MCF 10A (cell line): ENCODE measurements around the gene SYNE1. TPM values are rescaled to one million over a fixed set of nuclear protein-coding genes. Genes with fewer than 3 reads are reported as not detected.

Experiments used
- BruUV-seq: library from RNA; stranded (reverse); fragments of 400-500 nt; replicated peaks from 2 replicates; lab custom pipeline; 2021; lab: Mats Ljungman, UMichigan
- CTCF ChIA-PET: fragments of 300-600 bp; sonication (Branson Sonifier 250); formaldehyde crosslinking; extraction: SDS; loops from one replicate; lab custom pipeline; 2021; ENCODE audit warnings: antibody characterized with exemption, inconsistent platforms; lab: Yijun Ruan, JAX
- POLR2A ChIA-PET: fragments of 300-600, 350-650 bp; sonication (Branson Sonifier 250); formaldehyde crosslinking; extraction: SDS; loops from one replicate; lab custom pipeline; 2020; ENCODE audit warnings: antibody characterized with exemption, inconsistent platforms; lab: Yijun Ruan, JAX
- DNase-seq: peaks from one replicate; pipeline ENCODE4 v3.0.0-alpha.2; 2018; ENCODE audit not compliant: unreplicated experiment
- H3K27ac Mint-ChIP-seq: one replicate; pipeline ENCODE4 v1.8.0; 2022; ENCODE audit warnings: mild to moderate bottlenecking, low read depth, mixed read lengths; ENCODE audit not compliant: unreplicated experiment
- H3K27me3 Mint-ChIP-seq: one replicate; pipeline ENCODE4 v1.8.0; 2022; ENCODE audit warnings: mixed read lengths; ENCODE audit not compliant: insufficient read depth, unreplicated experiment
- H3K36me3 Mint-ChIP-seq: one replicate; pipeline ENCODE4 v1.8.0; 2022; ENCODE audit warnings: mild to moderate bottlenecking, moderate library complexity, mixed read lengths; ENCODE audit not compliant: insufficient read depth, unreplicated experiment
- H3K4me1 Mint-ChIP-seq: one replicate; pipeline ENCODE4 v1.8.0; 2022; ENCODE audit warnings: mixed read lengths; ENCODE audit not compliant: insufficient read depth, unreplicated experiment
- H3K4me3 Mint-ChIP-seq: one replicate; pipeline ENCODE4 v1.8.0; 2022; ENCODE audit warnings: mild to moderate bottlenecking, moderate library complexity, mixed read lengths; ENCODE audit not compliant: unreplicated experiment
- H3K9me3 Mint-ChIP-seq: one replicate; pipeline ENCODE4 v1.8.0; 2022; ENCODE audit warnings: mixed read lengths; ENCODE audit not compliant: unreplicated experiment
- CTCF ChIP-seq: fragments of 200-600 bp; IDR thresholded peaks from one replicate; pipeline ENCODE4 v1.8.0; 2022; ENCODE audit warnings: antibody characterized with exemption, mild to moderate bottlenecking; ENCODE audit not compliant: unreplicated experiment
- intact Hi-C: fragments of 100-400 bp; cut with micrococcal nuclease; formaldehyde crosslinking; loops from 2 replicates; pipeline ENCODE4 v1.14.1; 2022
- total RNA-seq: library from RNA; stranded (reverse); gene quantifications from 2 replicates; pipeline ENCODE4 v1.2.3, GENCODE V29; 2022

The SYNE1 gene
- total RNA-seq, 1 experiment from 2014 or later: 25.4 TPM

GRCh38 chr6:152087096-152087495 is 550.1 kb downstream of the SYNE1 start:
- no peak for DNase-seq

GRCh38 chr6:152086223-152086873 is 550.8 kb downstream of the SYNE1 start:
- no peak overlapping the region for H3K4me3 Mint-ChIP-seq
- no peak for TF ChIP-seq CTCF
- no TSS peak for BruUV-seq
- H3K27me3 Mint-ChIP-seq: no peaks in the 10 kb centered on the region
- intact Hi-C loops: no loop called here
- DNase-seq: no peak
- CTCF ChIA-PET: no interaction called here
- peaks cover 3% of the 10 kb centered on the region for H3K9me3 Mint-ChIP-seq
- H3K4me1 Mint-ChIP-seq: peaks cover 10% of the 10 kb centered on the region
- H3K27ac Mint-ChIP-seq: no peak overlapping the region
- POLR2A ChIA-PET: interaction anchor here (1.4 kb wide), 1 partner anchor 9 kb away, joined by 8 read pairs; no protein-coding TSS in a partner anchor
- H3K36me3 Mint-ChIP-seq: no peaks in the 10 kb centered on the region

More at GRCh38 chr6:152087096-152087495, 550.1 kb downstream of the SYNE1 start:
- H3K4me1 Mint-ChIP-seq: peaks cover 18% of the 10 kb centered on the region
- POLR2A ChIA-PET: interaction anchor here (1.2 kb wide), 1 partner anchor 9 kb away, joined by 5 read pairs; no protein-coding TSS in a partner anchor
- H3K27ac Mint-ChIP-seq: no peak overlapping the region
- H3K4me3 Mint-ChIP-seq: no peak overlapping the region
- H3K36me3 Mint-ChIP-seq: no peaks in the 10 kb centered on the region
- no peaks in the 10 kb centered on the region for H3K27me3 Mint-ChIP-seq
- BruUV-seq: no TSS peak
- no peaks in the 10 kb centered on the region for H3K9me3 Mint-ChIP-seq
- CTCF ChIA-PET: no interaction called here
- intact Hi-C loops: no loop called here
- no peak for TF ChIP-seq CTCF

GRCh38 chr6:152085451-152085921 is 551.7 kb downstream of the SYNE1 start:
- H3K9me3 Mint-ChIP-seq: peaks cover 6% of the 10 kb centered on the region
- no peak for TF ChIP-seq CTCF
- H3K27me3 Mint-ChIP-seq: no peaks in the 10 kb centered on the region
- DNase-seq: peak; percentile 64
- intact Hi-C loops: no loop called here
- no peak overlapping the region for H3K4me3 Mint-ChIP-seq
- POLR2A ChIA-PET: interaction anchor here (0.7 to 1.4 kb wide), 2 partner anchors 10 to 16 kb away, joined by 5 to 8 read pairs; no protein-coding TSS in a partner anchor
- CTCF ChIA-PET: interaction anchor here (0.5 to 0.7 kb wide), 2 partner anchors 16 to 1608 kb away, joined by 4 read pairs; no protein-coding TSS in a partner anchor
- no TSS peak for BruUV-seq
- H3K4me1 Mint-ChIP-seq: peaks cover 9% of the 10 kb centered on the region
- H3K27ac Mint-ChIP-seq: no peak overlapping the region
- no peaks in the 10 kb centered on the region for H3K36me3 Mint-ChIP-seq

GRCh38 chr6:152078804-152079203 is 558.4 kb downstream of the SYNE1 start:
- H3K27ac Mint-ChIP-seq: no peak overlapping the region
- H3K9me3 Mint-ChIP-seq: peaks cover 22% of the 10 kb centered on the region
- H3K27me3 Mint-ChIP-seq: no peaks in the 10 kb centered on the region
- ChIA-PET POLR2A (no interaction called here), CTCF (no interaction called here)
- no peaks in the 10 kb centered on the region for H3K36me3 Mint-ChIP-seq
- BruUV-seq: no TSS peak
- TF ChIP-seq CTCF: no peak
- H3K4me1 Mint-ChIP-seq: no peaks in the 10 kb centered on the region
- DNase-seq: no peak
- intact Hi-C loops: no loop called here
- no peak overlapping the region for H3K4me3 Mint-ChIP-seq
